Keratinocyte (primary cell): Measurements from ENCODE around the gene AGAP1.

Experiments used
- CTCF ChIP-seq, 3 experiments: IDR thresholded peaks in 1 of 3; conservative IDR thresholded peaks in 1 of 3; optimal IDR thresholded peaks in 1 of 3; 2 replicates in 2 of 3; 3 replicates in 1 of 3; pipeline versions ENCODE3 to v1.5.1; 2011; ENCODE audit warnings: low read length in 3 of 3, mild to moderate bottlenecking in 3 of 3, moderate library complexity in 2 of 3, control low read depth in 1 of 3, inconsistent platforms in 1 of 3; ENCODE audit not compliant: insufficient read depth in 2 of 3; ENCODE audit errors: extremely low read depth in 1 of 3
- EZH2 ChIP-seq: IDR thresholded peaks from one replicate; pipeline ENCODE4 v1.6.1; 2012; ENCODE audit warnings: inconsistent platforms, mild to moderate bottlenecking, low read length, moderate library complexity

GRCh38 chr2:236130349-236130998 is 636.6 kb downstream of the AGAP1 start:
- TF ChIP-seq CTCF (optimal IDR thresholded peaks at IDR 0.05 in 1 of 3, IDR thresholded peaks at IDR 0.05 in 1 of 3, conservative IDR thresholded peaks at IDR 0.05 in 1 of 3; ENCODE audit: extremely low read depth in 1 of 3, insufficient read depth in 2 of 3, low read length in 3 of 3) (no peak), EZH2 (no peak)
